GM12874 (cell line): Measurements from ENCODE around the gene ACAP1.

Experiments used
- CTCF ChIP-seq: IDR thresholded peaks from 2 replicates; pipeline ENCODE4 v1.5.1; 2011; ENCODE audit warnings: low read depth, mild to moderate bottlenecking, control low read depth, low read length, moderate library complexity; ENCODE audit not compliant: insufficient read depth

The ACAP1 gene

GRCh38 chr17:7322520-7323194 is 13.7 kb upstream of the ACAP1 start:
- TF ChIP-seq CTCF, result no peak

DNA sequence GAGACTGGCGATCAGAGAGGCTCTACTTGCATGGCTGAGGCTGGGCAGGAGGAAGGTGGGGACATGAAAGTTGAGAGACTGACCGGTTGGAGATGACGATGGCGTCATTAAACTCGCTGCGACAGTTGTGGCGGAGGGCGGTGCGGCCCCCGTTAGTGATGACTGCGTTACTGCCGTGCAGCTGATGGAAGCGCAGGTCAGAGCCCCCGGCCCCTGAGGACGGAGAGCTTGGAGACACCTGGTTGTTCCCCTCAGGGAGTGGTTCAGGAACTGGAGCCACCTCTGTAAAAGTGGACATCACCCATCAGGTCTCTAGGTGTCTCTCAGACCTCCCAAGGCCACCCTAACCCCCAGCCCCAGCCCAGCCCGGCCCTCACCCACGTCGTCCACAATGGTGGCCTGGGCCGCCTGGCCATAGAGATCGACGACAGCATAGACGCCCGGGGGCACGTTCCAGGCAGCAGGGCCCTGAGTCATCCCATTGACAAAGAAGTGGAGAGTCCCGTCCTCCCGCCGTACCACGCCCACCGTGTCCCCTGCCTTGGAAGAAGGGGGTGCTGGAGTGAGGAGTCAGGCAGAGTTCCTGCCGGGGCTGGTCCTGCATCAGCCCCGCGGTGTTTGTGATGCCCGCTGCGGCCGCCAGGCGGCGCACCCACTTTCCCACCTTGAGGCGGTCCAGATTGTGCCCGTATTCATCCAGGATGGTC is 12.4 kb upstream of the ACAP1 start:
- peak; percentile 98 for TF ChIP-seq CTCF

GRCh38 chr17:7324438-7324779 is 11.9 kb upstream of the ACAP1 start:
- no peak for TF ChIP-seq CTCF

GRCh38 chr17:7325031-7325528 is 11.2 kb upstream of the ACAP1 start:
- no peak for TF ChIP-seq CTCF

GRCh38 chr17:7326186-7326585 is 10.1 kb upstream of the ACAP1 start:
- no peak for TF ChIP-seq CTCF

DNA sequence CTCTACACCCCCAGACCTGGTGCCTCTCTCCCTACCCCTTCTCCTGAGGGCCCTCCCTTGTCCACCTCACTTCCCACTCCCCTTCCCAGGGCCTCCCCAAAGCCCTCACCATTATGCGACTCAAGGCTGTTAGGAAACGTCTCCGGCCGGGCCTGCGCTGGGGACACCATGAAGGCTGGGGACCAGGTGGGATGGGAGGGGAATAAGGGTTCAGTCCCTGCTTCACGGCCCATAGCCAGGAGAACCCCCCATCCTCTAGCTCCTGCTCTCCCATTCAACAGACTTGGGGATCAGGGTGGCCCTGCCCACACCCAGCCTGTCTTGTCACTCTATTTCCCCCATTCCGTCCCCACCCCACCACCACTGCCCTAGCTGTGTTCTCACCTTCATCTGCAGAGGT is 9.3 kb upstream of the ACAP1 start:
- no peak for TF ChIP-seq CTCF

DNA sequence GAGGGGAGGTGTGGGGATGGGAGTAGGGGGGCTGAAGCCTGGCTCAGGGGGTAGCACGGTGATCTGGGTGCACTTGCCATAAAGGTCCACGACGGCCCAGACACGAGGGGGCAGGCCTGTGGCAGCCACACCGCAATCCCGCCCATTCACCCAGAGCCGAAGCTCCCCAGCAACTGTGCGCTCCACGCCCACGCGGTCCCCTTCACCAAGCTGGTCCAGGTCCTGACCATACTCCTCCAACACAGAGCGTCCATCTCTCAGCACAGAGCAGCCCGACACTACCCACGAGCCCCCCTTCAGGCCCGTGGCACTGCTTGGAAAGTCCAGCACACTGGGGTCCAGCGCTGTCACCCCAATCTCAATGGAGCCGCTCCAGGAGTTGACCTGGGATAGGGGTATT is 8.8 kb upstream of the ACAP1 start:
- no peak for TF ChIP-seq CTCF
